Neural progenitor cell (in vitro differentiated cells): ENCODE data around the gene ELMO1. TPM values are rescaled to one million over a fixed set of nuclear protein-coding genes. Genes with fewer than 3 reads are reported as not detected.

Experiments
- DNase-seq: peaks from one replicate; pipeline ENCODE4 v3.0.0-alpha.2; 2016; ENCODE audit warnings: low spot score
- H2AFZ ChIP-seq: fragments of 200-600 bp; sonication (generic); replicated peaks from 2 replicates; pipeline ENCODE4 v1.6.1; 2016; ENCODE audit warnings: antibody characterized with exemption
- H3F3A ChIP-seq: fragments of 200-600 bp; sonication (generic); 2 replicates; pipeline ENCODE4 v1.6.1; 2016; ENCODE audit warnings: antibody characterized with exemption, low read depth
- H3K27ac ChIP-seq: fragments of 200-600 bp; sonication (generic); 2 replicates; pipeline ENCODE4 v1.5.1; 2016; ENCODE audit warnings: mild to moderate bottlenecking
- H3K27me3 ChIP-seq: fragments of 200-600 bp; sonication (generic); 2 replicates; pipeline ENCODE4 v1.6.1; 2016; ENCODE audit warnings: mild to moderate bottlenecking, moderate library complexity
- H3K36me3 ChIP-seq: fragments of 200-600 bp; sonication (generic); 2 replicates; pipeline ENCODE4 v1.5.1; 2016
- H3K4me1 ChIP-seq: fragments of 200-600 bp; sonication (generic); 2 replicates; pipeline ENCODE4 v1.6.1; 2016; ENCODE audit warnings: mixed run types
- H3K4me2 ChIP-seq: fragments of 200-600 bp; sonication (generic); 2 replicates; pipeline ENCODE4 v1.6.1; 2016
- H3K4me3 ChIP-seq: fragments of 200-600 bp; sonication (generic); 2 replicates; pipeline ENCODE4 v1.5.1; 2016
- H3K79me2 ChIP-seq: fragments of 200-600 bp; sonication (generic); 2 replicates; pipeline ENCODE4 v1.6.1; 2016; ENCODE audit warnings: low read depth
- H3K9ac ChIP-seq: fragments of 200-600 bp; sonication (generic); 2 replicates; pipeline ENCODE4 v1.6.1; 2016
- H3K9me3 ChIP-seq: fragments of 200-600 bp; sonication (generic); 2 replicates; pipeline ENCODE4 v1.5.1; 2016; ENCODE audit warnings: low read depth
- H4K20me1 ChIP-seq: fragments of 200-600 bp; sonication (generic); 2 replicates; pipeline ENCODE4 v1.6.1; 2016; ENCODE audit warnings: low read depth
- H3K27ac Mint-ChIP-seq: 3 replicates; pipeline ENCODE4 v1.8.0; 2021; ENCODE audit warnings: mixed read lengths
- H3K27me3 Mint-ChIP-seq: 2 replicates; pipeline ENCODE4 v1.8.0; 2022; ENCODE audit warnings: low read depth, mild to moderate bottlenecking, inconsistent platforms, moderate library complexity, mixed read lengths; ENCODE audit not compliant: insufficient read depth
- H3K36me3 Mint-ChIP-seq: 3 replicates; pipeline ENCODE4 v1.8.0; 2021; ENCODE audit warnings: mixed read lengths
- H3K4me1 Mint-ChIP-seq: 3 replicates; pipeline ENCODE4 v1.8.0; 2021; ENCODE audit warnings: mixed read lengths
- H3K4me3 Mint-ChIP-seq: 3 replicates; pipeline ENCODE4 v1.8.0; 2021; ENCODE audit warnings: mild to moderate bottlenecking, moderate library complexity, mixed read lengths
- H3K9me3 Mint-ChIP-seq: 3 replicates; pipeline ENCODE4 v1.8.0; 2020; ENCODE audit warnings: mixed read lengths
- CTCF ChIP-seq: fragments of 200-600 bp; sonication (generic); IDR thresholded peaks from 2 replicates; pipeline ENCODE4 v1.5.1; 2017; ENCODE audit warnings: antibody characterized with exemption, mild to moderate bottlenecking
- EZH2 ChIP-seq: fragments of 200-600 bp; sonication (generic); IDR thresholded peaks from 2 replicates; pipeline ENCODE4 v1.6.1; 2017; ENCODE audit warnings: antibody characterized with exemption, mild to moderate bottlenecking, moderate library complexity
- EZH2phosphoT487 ChIP-seq: fragments of 200-600 bp; sonication (generic); IDR thresholded peaks from 2 replicates; pipeline ENCODE4 v1.6.1; 2017; ENCODE audit warnings: antibody characterized with exemption
- total RNA-seq: library from RNA; depleted of rRNA; stranded (reverse); fragments of >200 nt; gene quantifications from 2 replicates; pipeline ENCODE4 v1.2.3, GENCODE V29; 2015; ENCODE audit warnings: low replicate concordance

ELMO1 gene
- total RNA-seq, 1 donor from 2014 or later = 22.0 TPM

DNA sequence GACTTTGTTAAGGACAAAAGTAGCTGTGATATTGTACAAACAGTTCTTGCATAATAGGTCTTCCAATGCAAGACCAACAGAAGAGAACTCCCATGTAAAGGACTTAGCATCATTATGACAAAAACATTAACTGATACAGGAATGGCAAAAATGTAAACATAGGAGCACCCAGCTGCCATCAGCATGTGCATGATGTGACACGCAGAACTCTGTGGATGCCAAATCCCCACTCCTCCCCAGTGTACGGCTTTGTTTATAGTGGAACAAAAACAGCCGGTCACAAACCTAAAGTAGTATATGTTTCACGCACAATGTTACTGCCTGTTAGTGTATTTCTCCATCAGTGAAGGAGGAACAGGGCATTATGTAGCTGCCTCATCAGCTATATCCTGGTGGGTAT is 408.3 kb downstream of the ELMO1 start:
- Histone ChIP-seq H3K9me3 (no peaks in the 10 kb centered on the region), H3K4me2 (no peak overlapping the region), H3K79me2 (no peaks in the 10 kb centered on the region), H3K36me3 (no peaks in the 10 kb centered on the region), H4K20me1 (no peaks in the 10 kb centered on the region), H3F3A (no peaks in the 10 kb centered on the region), H3K9ac (no peak overlapping the region), H2AFZ (no peak overlapping the region), H3K4me1 (no peaks in the 10 kb centered on the region), H3K4me3 (no peak overlapping the region), H3K27ac (no peak overlapping the region), H3K27me3 (no peaks in the 10 kb centered on the region)
- no peak overlapping the region for H3K4me3 Mint-ChIP-seq
- H3K4me1 Mint-ChIP-seq = peaks cover 7% of the 10 kb centered on the region
- no peak for DNase-seq
- H3K27ac Mint-ChIP-seq = no peak overlapping the region
- peaks cover 5% of the 10 kb centered on the region for H3K36me3 Mint-ChIP-seq
- H3K9me3 Mint-ChIP-seq = peaks cover 13% of the 10 kb centered on the region
- no peaks in the 10 kb centered on the region for H3K27me3 Mint-ChIP-seq
- TF ChIP-seq EZH2phosphoT487 (no peak), EZH2 (no peak), CTCF (no peak)

DNA sequence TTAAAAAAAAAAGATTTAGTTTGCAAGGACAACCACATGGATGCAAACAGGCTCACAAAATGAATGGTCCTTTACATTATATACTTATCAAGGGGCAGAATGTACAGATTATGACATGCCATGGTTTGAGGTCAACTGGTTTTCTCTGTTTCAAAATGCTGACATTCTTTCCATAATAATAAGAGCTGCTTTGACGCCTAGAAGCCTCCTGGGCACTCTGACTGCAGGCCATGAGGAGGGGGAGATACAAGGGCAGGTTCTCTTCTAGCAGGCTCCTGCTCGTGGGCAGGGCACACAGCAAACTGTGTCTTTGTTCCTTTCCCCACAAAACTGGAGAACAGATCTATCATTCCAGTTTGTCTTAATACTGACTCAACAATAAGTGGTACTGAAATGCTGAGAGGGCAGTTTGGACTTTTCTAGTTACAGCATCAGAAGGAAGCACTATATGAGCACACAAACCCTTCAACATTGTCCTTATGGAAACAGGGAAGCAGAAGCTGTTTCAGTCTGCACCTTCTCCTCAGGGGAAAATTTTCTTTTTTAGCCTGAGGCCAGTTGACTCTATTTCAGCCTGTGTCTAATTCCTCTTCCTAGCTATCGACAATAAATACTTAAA is 409.4 kb downstream of the ELMO1 start:
- H3K79me2 ChIP-seq = no peaks in the 10 kb centered on the region
- no peak for DNase-seq
- Mint-ChIP-seq H3K4me1 (peaks cover 7% of the 10 kb centered on the region), H3K4me3 (no peak overlapping the region), H3K36me3 (peaks cover 5% of the 10 kb centered on the region), H3K27me3 (no peaks in the 10 kb centered on the region), H3K9me3 (peaks cover 18% of the 10 kb centered on the region), H3K27ac (no peak overlapping the region)
- no peaks in the 10 kb centered on the region for H3F3A ChIP-seq
- H3K27me3 ChIP-seq = no peaks in the 10 kb centered on the region
- H3K4me3 ChIP-seq = no peak overlapping the region
- H3K9me3 ChIP-seq = no peaks in the 10 kb centered on the region
- no peak overlapping the region for H2AFZ ChIP-seq
- H3K36me3 ChIP-seq = no peaks in the 10 kb centered on the region
- H3K4me2 ChIP-seq = no peak overlapping the region
- no peak overlapping the region for H3K9ac ChIP-seq
- TF ChIP-seq CTCF (no peak), EZH2 (no peak), EZH2phosphoT487 (no peak)
- no peak overlapping the region for H3K27ac ChIP-seq
- no peaks in the 10 kb centered on the region for H3K4me1 ChIP-seq
- no peaks in the 10 kb centered on the region for H4K20me1 ChIP-seq

- Histone ChIP-seq H3K4me3 (no peak overlapping the region), H3K36me3 (no peaks in the 10 kb centered on the region), H3K27ac (no peak overlapping the region), H3K79me2 (no peaks in the 10 kb centered on the region), H2AFZ (no peak overlapping the region), H3K4me1 (no peaks in the 10 kb centered on the region), H3K4me2 (no peak overlapping the region), H3K27me3 (no peaks in the 10 kb centered on the region), H3K9ac (no peak overlapping the region), H3F3A (no peaks in the 10 kb centered on the region), H3K9me3 (no peaks in the 10 kb centered on the region), H4K20me1 (no peaks in the 10 kb centered on the region)
- TF ChIP-seq EZH2phosphoT487 = no peak
- no peak for TF ChIP-seq EZH2
- no peak for TF ChIP-seq CTCF
- peaks cover 5% of the 10 kb centered on the region for H3K36me3 Mint-ChIP-seq
- no peaks in the 10 kb centered on the region for H3K27me3 Mint-ChIP-seq
- H3K4me1 Mint-ChIP-seq = peaks cover 11% of the 10 kb centered on the region
- H3K4me3 Mint-ChIP-seq = no peak overlapping the region
- no peak overlapping the region for H3K27ac Mint-ChIP-seq
- no peak for DNase-seq
- H3K9me3 Mint-ChIP-seq = peaks cover 18% of the 10 kb centered on the region
These were observed 410.0 kb downstream of the ELMO1 start for GRCh38 chr7:37038706-37039105.
